ENCODE measurements around the gene XPR1. TPM values are rescaled to one million over a fixed set of nuclear protein-coding genes. Genes with fewer than 3 reads are reported as not detected.

Gene XPR1
- total RNA-seq, 2 donors from 2014 or later = 18.6 to 18.9 TPM

DNA sequence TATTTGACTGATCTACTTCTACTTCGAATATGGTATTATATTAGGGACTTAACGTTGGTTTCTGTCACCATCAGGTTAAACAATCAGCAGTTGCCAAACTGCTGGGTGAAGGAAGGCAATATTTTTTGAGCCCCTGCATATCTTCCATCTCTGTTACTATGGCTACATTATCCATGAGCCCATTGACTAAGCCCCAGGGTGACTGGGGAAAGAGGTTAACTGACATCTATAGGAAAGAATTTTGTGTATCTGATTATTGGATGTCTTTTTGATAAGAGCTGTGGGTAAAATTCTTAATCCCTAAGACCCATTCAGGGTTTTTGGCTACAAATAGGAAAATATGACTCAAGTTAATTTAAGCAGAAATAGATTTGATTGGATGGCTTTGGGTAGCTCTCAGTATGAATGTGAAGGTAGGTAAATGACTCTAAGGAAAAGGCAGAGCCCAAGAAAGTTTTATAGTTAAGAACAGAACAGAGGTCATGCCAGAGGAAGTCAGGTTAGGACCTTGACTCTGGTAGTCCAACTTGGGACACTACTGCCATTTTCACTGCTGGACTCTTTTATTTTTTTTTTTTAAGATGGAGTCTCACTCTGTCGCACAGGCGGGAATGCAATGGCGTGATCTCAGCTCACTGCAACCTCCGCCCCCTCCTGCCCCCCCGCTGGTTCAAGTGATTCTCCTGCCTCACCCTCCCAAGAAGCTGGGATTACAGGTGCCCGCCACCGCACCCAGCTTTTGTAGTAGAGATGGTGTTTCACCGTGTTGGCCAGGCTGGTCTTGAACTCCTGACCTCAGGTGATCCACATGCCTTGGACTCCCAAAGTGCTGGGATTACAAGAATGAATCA is 8.9 kb upstream of the XPR1 start:
- DNase-seq (no peak), ATAC-seq (no peak)
- no peak overlapping the region for H3K4me3 Mint-ChIP-seq
- no peaks in the 10 kb centered on the region for H3K4me1 Mint-ChIP-seq
- H3K27ac Mint-ChIP-seq = no peak overlapping the region
- H3K36me3 Mint-ChIP-seq (ENCODE audit: low read depth) = peaks cover 9% of the 10 kb centered on the region
- H3K9me3 ChIP-seq (ENCODE audit: control insufficient read depth, low read length, poor library complexity, severe bottlenecking) = no peaks in the 10 kb centered on the region
- peaks cover 46% of the 10 kb centered on the region for H3K27me3 Mint-ChIP-seq

DNA sequence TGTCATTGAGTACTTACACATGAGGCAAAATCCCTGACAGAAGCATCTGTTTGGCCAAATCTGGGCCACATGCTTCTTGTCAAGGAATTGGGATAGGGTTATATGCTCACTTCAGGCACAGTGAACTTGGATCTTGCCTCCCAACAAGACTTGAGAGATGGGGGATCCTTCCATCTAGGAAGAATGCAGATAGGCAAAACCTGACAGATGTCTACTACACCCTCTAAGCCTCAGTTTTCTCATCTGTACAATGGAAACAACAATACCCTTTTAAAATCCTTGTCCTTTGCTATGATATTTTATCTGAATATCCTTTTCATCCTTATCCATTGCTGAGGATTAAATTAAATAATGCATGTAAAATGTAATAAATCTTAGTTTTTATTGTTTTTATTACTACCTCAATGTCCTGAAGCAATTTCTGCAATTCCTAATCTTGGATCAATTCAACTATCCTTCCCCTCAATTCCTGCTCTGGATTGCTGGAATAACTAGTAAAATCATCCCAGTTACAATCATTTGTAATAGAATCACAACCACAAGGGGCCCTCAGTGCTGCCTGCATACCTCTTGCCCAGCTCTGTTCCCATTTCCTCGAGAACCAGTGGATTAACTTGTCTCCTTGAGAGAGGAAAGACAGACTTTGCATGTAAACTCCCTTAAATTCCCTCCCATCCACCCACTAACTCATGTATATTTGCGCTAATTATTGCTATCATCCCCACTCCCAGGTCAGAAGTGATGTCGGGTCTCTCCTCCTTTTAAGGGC is 8.1 kb upstream of the XPR1 start:
- DNase-seq (no peak), ATAC-seq (no peak)
- H3K27ac Mint-ChIP-seq = no peak overlapping the region
- H3K27me3 Mint-ChIP-seq = peaks cover 46% of the 10 kb centered on the region
- H3K4me3 Mint-ChIP-seq = no peak overlapping the region
- no peaks in the 10 kb centered on the region for H3K9me3 ChIP-seq (ENCODE audit: control insufficient read depth, low read length, poor library complexity, severe bottlenecking)
- no peaks in the 10 kb centered on the region for H3K4me1 Mint-ChIP-seq
- peaks cover 9% of the 10 kb centered on the region for H3K36me3 Mint-ChIP-seq (ENCODE audit: low read depth)

DNA sequence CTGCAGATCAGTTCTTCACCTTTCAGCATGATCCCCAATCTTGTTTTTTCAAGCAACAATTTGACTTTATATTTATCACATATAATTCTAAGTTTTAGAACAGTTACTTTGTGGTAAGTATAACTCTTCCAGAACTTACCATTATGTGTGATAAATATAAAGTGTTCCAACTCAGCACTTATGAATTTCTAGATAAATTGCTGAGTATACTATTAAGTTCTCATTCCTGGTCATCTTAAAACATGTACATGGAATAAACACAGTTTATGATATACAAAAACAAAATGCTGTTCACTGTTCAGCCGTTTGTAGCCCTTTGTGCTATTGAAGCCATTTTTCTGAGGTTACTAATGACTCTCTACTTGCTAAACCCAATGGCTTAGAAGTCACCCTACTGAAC is 5.1 kb upstream of the XPR1 start:
- no peak overlapping the region for H3K4me3 Mint-ChIP-seq
- no peak overlapping the region for H3K27ac Mint-ChIP-seq
- ATAC-seq (no peak), DNase-seq (no peak)
- no peaks in the 10 kb centered on the region for H3K9me3 ChIP-seq (ENCODE audit: control insufficient read depth, low read length, poor library complexity, severe bottlenecking)
- no peaks in the 10 kb centered on the region for H3K4me1 Mint-ChIP-seq
- peaks cover 9% of the 10 kb centered on the region for H3K36me3 Mint-ChIP-seq (ENCODE audit: low read depth)
- peaks cover 45% of the 10 kb centered on the region for H3K27me3 Mint-ChIP-seq

DNA sequence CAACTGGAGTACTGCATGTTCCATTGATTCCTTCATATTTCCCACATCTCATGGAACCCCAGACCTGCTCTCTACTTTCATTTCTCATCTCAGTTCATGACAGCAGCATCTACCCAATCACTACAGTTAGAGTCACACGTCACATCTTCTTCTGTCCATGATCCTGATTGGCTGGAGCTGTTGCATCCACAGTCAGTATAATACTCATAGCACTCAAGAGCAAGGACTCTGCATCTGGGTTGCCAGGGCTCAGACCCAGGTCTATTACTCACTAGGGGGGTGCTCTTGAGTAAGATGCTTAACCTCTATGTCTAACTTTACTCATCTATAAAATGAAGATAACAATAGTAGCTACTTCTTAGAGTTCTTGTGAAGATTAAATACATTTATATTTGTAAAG is 4.4 kb upstream of the XPR1 start:
- H3K27ac Mint-ChIP-seq = no peak overlapping the region
- ATAC-seq = no peak

DNA sequence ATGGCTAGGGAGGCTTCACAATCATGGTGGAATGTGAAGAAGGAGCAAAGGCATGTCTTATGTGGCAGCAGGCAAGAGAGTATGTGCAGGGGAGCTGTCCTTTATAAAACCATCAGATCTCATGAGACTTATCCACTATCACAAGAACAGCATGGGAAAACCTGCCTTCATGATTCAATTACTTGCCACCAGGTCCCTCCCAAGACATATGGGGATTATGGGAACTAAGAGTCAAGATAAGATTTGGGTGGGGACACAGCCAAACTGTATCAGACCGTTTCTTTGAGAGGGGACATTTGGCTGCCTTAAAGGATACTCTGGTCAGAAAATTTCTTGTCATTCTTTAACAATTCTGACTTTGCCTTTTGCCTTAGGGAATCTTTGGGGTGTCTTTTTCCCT is 3.2 kb upstream of the XPR1 start:
- Mint-ChIP-seq H3K36me3 (ENCODE audit: low read depth) (peaks cover 9% of the 10 kb centered on the region), H3K27me3 (peaks cover 33% of the 10 kb centered on the region), H3K4me3 (no peak overlapping the region), H3K4me1 (no peaks in the 10 kb centered on the region), H3K27ac (no peak overlapping the region)
- ATAC-seq (no peak), DNase-seq (no peak)
- no peaks in the 10 kb centered on the region for H3K9me3 ChIP-seq (ENCODE audit: control insufficient read depth, low read length, poor library complexity, severe bottlenecking)

More for the DNA sequence above, 4.4 kb upstream of the XPR1 start:
- no peak for DNase-seq
- Mint-ChIP-seq H3K4me3 (no peak overlapping the region), H3K27me3 (peaks cover 38% of the 10 kb centered on the region), H3K4me1 (no peaks in the 10 kb centered on the region), H3K36me3 (ENCODE audit: low read depth) (peaks cover 9% of the 10 kb centered on the region)
- no peaks in the 10 kb centered on the region for H3K9me3 ChIP-seq (ENCODE audit: control insufficient read depth, low read length, poor library complexity, severe bottlenecking)

DNA sequence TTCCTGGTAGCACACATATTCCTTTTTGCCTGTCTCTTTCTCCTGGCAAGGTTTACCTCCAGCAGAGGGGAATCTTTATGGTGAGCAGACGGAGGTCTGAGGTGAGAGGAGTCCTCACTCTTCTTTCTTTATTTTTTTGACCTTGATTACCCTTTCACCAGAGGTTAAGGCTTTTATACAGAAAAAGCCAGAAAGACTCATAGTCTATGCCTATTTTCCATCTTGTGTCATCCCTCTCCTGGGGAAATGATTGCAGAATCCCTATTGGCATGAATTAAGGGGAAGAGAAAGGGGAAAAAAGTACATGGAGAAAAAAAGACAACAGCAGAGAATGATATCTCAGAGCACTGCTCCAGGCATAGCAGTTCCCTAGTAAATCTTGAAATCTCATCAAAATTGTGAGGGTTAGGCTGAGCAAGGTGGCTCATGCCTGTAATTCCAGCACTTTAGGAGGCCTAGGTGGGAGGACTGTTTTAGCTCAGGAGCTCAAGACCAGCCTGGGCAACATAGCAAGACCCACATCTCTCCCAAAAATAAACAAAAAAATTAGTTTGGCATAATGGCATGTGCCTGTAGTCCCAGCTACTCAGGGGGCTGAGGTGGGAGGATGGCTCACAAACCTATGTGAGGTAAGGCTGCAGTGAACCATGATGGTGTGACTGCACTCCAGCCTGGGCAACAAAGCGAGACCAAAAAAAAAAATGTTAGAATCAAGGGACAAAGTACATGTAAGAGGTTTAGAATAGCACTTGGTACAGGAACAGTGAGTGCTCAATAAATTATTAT is 1.2 kb upstream of the XPR1 start:
- DNase-seq = no peak
- Mint-ChIP-seq H3K4me1 (no peaks in the 10 kb centered on the region), H3K27me3 (peaks cover 15% of the 10 kb centered on the region), H3K4me3 (no peak overlapping the region), H3K27ac (no peak overlapping the region), H3K36me3 (ENCODE audit: low read depth) (peaks cover 5% of the 10 kb centered on the region)
- H3K9me3 ChIP-seq (ENCODE audit: control insufficient read depth, low read length, poor library complexity, severe bottlenecking) = no peaks in the 10 kb centered on the region
- ATAC-seq = no peak

DNA sequence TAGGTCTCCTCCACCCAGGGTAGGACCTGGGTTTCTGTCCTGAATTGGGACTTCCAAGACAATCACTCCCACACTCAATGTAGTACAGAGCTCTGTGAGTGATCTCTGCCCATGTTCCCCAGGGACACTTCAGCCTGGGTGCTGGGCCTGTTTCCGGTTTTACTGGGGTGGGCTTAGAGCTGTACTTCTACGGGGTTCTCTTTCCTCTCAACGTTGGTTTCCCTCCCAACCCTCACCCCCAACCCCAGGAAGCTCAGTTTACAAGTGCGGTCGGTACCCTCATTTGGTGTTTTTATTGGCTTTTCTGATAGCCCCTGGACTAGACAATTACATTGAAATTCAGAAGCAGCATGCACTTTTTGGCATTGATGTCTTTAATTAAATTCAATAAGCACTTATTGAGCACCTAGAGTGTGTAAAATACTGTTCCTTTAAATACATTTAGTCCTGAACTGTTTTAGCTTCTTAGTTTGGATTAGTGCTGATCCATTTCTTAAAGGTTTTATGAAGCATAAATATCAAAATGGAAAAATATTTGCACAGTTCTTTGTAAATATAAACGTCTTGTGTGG is 542 bp upstream of the XPR1 start:
- H3K27me3 Mint-ChIP-seq = peaks cover 9% of the 10 kb centered on the region
- no peak for ATAC-seq

DNA sequence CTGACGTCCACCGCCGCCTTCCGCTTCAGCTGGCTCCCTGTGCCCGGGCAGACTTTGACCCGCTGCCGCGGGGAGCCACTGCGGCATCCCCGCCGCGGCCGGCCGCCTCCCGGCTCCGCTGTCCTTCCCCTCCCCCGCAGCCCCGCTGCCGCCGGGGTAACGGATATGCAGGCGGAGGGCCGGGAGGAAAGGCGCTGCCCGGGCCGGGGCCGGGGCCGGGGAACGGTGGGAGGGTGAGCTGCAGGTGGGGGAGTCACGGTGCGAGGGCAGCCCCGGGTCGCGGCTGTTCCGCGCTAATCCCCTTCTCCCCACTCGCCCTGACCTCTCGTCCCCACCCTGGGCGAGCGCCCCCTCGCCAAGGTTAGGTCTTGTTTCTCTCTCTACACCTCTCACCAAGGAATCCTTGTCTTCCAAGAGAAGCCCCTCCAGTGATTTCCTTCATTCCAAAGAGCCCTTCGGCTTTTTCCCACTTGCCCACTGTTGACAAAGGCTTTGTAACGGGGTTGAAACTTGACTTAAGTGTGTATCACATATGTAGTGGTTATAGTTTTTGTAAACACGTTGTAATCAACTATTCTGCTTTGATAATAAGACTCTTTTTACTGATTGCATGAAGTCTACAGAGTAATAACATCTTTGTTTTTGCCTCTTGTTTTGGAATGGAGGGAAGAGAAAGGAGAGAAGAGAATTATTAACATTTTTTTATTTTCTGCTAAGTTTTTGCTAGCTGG is 669 bp downstream of the XPR1 start:
- peak; percentile 36 to 48 (median 45) for DNase-seq
- ATAC-seq = peak; percentile 31
- no peaks in the 10 kb centered on the region for H3K9me3 ChIP-seq (ENCODE audit: control insufficient read depth, low read length, poor library complexity, severe bottlenecking)
- peaks cover 4% of the 10 kb centered on the region for H3K4me1 Mint-ChIP-seq
- peaks cover 2% of the 10 kb centered on the region for H3K36me3 Mint-ChIP-seq (ENCODE audit: low read depth)
- H3K4me3 Mint-ChIP-seq = no peak overlapping the region
- H3K27me3 Mint-ChIP-seq = peaks cover 2% of the 10 kb centered on the region
- H3K27ac Mint-ChIP-seq = no peak overlapping the region

More for the DNA sequence above, 542 bp upstream of the XPR1 start:
- DNase-seq = no peak
- Mint-ChIP-seq H3K27ac (no peak overlapping the region), H3K4me3 (no peak overlapping the region), H3K36me3 (ENCODE audit: low read depth) (peaks cover 3% of the 10 kb centered on the region), H3K4me1 (peaks cover under 1% of the 10 kb centered on the region)
- H3K9me3 ChIP-seq (ENCODE audit: control insufficient read depth, low read length, poor library complexity, severe bottlenecking) = no peaks in the 10 kb centered on the region

DNA sequence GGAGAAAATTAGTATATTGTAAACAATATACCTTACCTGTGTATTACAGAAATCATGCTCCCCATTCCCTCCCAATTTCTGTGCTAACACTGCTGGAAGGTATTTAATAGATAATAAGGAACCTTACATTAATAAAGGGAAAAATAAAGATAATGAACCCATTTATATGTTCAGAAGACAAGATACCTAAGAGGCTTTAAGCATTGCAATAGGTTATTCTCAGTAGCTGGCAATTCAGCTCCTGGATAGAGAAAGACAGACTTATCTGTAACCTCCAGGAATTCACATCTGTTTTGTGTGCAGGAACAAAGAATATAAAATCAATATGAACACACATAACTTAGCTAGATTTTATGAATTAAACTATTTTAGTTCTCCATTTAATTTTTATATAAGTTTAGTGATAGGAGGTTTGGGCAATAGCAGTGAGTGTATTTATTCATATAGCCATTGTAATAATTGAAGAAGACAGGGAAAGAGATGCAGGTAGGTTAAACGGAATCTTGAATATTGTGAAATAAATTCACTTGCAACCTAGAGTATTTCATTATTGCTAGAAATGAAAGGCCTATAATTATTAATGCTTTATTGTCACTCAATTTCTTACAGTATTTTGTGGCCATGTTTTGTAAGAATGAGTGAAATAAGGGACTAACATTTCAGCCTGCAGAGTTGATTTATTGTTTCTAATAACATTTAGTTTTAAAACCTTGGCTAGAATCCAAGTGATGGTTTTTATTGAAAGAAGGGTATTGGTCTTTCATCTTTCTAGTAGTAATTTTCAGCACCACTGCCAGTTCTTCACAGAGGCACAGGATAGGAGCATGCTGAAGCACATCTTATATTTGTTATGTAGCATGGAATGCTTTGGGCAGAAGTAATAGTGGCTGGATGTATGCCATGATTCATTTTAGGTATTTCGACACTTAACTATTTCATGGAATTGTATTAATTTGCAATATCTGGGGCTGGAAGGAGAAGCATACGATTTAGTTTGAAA is 1.5 kb downstream of the XPR1 start:
- ATAC-seq (no peak), DNase-seq (no peak)
- H3K9me3 ChIP-seq (ENCODE audit: control insufficient read depth, low read length, poor library complexity, severe bottlenecking) = no peaks in the 10 kb centered on the region
- Mint-ChIP-seq H3K4me1 (peaks cover 4% of the 10 kb centered on the region), H3K27ac (no peak overlapping the region), H3K4me3 (no peak overlapping the region), H3K27me3 (no peaks in the 10 kb centered on the region), H3K36me3 (ENCODE audit: low read depth) (peaks cover 2% of the 10 kb centered on the region)

DNA sequence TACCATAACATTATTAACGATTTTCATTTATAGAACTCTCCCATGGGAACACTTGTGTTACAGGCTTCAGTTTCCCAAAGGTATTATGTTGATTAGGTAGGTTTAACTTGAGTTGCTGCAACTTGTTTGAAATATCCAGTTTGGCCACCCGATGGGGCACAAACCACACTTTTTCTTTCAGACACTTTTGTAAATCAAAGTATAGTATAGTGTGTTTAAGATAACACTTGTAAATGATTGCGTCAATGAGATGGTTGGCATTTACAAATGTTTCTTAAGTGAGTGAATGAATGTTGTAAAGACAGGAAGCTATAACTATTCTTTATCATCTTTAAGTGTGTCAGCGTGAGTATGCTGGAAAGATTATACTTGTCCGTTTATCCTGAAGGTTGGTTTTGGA is 4.3 kb downstream of the XPR1 start:
- peaks cover 4% of the 10 kb centered on the region for H3K36me3 Mint-ChIP-seq (ENCODE audit: low read depth)
- H3K4me1 Mint-ChIP-seq = peaks cover 11% of the 10 kb centered on the region
- DNase-seq (no peak), ATAC-seq (no peak)
- no peaks in the 10 kb centered on the region for H3K27me3 Mint-ChIP-seq
- H3K9me3 ChIP-seq (ENCODE audit: control insufficient read depth, low read length, poor library complexity, severe bottlenecking) = no peaks in the 10 kb centered on the region
- H3K27ac Mint-ChIP-seq = no peak overlapping the region
- H3K4me3 Mint-ChIP-seq = no peak overlapping the region

DNA sequence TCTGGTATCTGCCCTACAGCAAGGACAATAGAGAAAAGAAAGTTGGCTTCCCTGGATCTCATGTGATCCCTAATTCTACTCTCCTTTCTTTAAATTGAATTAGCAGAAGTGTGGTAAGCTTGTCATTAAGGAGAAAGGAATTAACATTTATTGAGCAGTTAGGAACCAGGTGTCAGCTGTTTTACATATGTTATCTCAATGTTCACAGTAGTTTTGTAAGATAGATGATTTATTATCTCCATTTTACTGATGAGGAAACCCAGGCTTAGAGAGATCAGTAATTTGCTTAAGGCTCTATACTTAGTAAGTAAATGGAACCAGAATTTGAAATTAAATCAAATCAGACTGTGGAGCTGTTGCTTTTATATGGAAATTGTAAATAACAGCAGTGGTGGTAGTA is 8.0 kb downstream of the XPR1 start:
- no peak for ATAC-seq
- Mint-ChIP-seq H3K27me3 (no peaks in the 10 kb centered on the region), H3K4me1 (peaks cover 20% of the 10 kb centered on the region), H3K27ac (peak overlapping the region; percentile 68), H3K4me3 (no peak overlapping the region), H3K36me3 (ENCODE audit: low read depth) (peaks cover 7% of the 10 kb centered on the region)
- no peak for DNase-seq
- H3K9me3 ChIP-seq (ENCODE audit: control insufficient read depth, low read length, poor library complexity, severe bottlenecking) = no peaks in the 10 kb centered on the region

Data from T-helper 17 cell (primary cell).